Measurements from ENCODE around the gene RNF214.
A peak's percentile ranks its signal among the peaks of the same experiment; 100 is the strongest.
"Not testable (repeated sequence)": the region's sequence is repeated elsewhere in the genome, so short reads cannot be mapped to it uniquely, and the experiment has no call there.

RNF214 gene

DNA sequence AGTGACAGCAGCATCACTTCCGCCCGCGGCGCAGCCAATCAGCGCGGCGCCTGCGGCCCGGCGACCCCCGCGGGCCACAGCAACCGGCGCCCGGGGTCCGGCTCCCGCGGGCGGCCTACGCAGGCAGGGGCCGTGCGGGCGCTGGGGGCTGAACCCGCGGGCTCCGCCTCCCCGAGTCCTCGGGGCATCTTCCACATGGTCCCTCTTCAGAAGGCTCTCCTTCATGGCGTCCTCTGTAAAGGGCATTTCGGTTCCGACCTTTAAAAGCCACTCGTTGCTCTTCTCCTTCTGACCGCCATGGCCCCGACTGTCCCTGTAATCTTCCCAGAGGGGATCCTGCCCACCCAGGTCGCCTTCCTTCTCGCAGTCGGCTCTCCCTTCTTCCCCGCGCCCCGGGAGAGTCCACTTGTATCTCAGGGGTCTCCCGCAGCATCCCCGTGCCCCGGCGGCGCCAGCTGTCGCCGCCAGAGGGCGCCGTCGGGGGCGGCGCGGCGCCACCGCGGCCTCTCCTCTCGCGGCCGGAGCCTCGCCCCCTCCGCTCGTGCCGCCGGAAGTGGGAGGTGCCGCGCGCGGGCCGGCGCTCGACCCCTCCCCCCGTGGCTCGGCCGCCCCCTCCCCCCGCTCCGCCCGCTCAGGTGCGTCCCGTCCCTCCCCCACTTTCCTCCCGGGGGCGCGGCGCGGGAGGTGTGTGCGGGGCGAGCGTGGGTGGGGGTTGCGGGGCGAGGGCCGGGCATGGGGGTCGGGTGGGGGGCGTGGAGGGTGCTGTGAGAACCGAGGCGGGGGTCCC lies at the start of gene RNF214:
Gene RNF214 (plus strand): TSS at position 580 of the 787 bp plus-strand sequence. CDS start 1,602 bp downstream, outside the sequence.
- peaks cover 24 to 27% of the 10 kb centered on the region in 2 donors for H3K36me3 ChIP-seq (ENCODE audit: control insufficient read depth in 2 of 2, insufficient read depth in 2 of 2, low read length in 2 of 2)
- H3K4me3 ChIP-seq (ENCODE audit: low read length in 2 of 2): peak within 1 kb of the TSS; percentile 94 to 95
- peak within 1 kb of the TSS; percentile 97 to 100 for H3K9ac ChIP-seq (ENCODE audit: low read length in 2 of 2)
- H3K27me3 ChIP-seq (ENCODE audit: control insufficient read depth in 1 of 2, insufficient read depth in 2 of 2, low read length in 2 of 2): no peaks in the 10 kb centered on the region
- H3K9me3 ChIP-seq (ENCODE audit: control insufficient read depth in 2 of 2, low read length in 2 of 2): no peaks in the 10 kb centered on the region
- H3K27ac ChIP-seq (ENCODE audit: low read length): peak within 1 kb of the TSS; percentile 95
- H3K4me1 ChIP-seq (ENCODE audit: control insufficient read depth, insufficient read depth, low read length): peaks cover 28% of the 10 kb centered on the region

- not testable (repeated sequence) for H3K4me3 ChIP-seq (ENCODE audit: low read length in 2 of 2); H3K9ac ChIP-seq (ENCODE audit: low read length in 2 of 2); H3K9me3 ChIP-seq (ENCODE audit: control insufficient read depth in 2 of 2, low read length in 2 of 2); H3K27ac ChIP-seq (ENCODE audit: low read length); H3K27me3 ChIP-seq (ENCODE audit: control insufficient read depth in 1 of 2, insufficient read depth in 2 of 2, low read length in 2 of 2)
- Histone ChIP-seq H3K36me3 (ENCODE audit: control insufficient read depth in 2 of 2, insufficient read depth in 2 of 2, low read length in 2 of 2) (peaks cover 24 to 29% of the 10 kb centered on the region in 2 donors), H3K4me1 (ENCODE audit: control insufficient read depth, insufficient read depth, low read length) (peaks cover 36% of the 10 kb centered on the region)
These were observed 49.3 kb upstream of the RNF214 start for GRCh38 chr11:117183178-117183577.

DNA sequence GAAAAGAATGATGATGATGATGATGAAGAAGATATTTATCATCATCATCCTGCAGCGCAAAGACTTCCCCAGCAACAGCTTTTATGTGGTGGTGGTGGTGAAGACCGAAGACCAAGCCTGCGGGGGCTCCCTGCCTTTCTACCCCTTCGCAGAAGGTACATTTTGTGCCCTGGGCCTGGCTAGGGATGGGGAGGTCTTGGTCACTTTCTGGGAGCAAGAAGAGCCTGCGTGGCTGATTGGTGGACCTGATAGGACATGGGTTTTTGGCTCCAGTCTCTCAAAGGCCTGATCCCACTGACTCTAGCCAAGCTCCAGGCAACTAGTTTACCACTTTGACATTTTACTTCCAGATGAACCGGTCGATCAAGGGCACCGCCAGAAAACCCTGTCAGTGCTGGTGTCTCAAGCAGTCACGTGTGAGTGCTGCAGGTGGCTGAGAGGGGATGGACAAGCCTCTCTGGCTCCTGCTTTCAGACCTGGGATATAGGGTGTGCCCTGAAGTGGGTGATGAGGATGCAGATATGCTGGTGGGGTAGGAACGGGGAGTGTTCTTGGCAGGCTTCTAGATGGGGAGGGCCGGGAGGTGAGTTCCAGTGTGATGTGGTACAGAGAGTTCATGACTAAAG lies 48.6 kb upstream of the RNF214 start:
- Histone ChIP-seq H3K36me3 (ENCODE audit: control insufficient read depth in 2 of 2, insufficient read depth in 2 of 2, low read length in 2 of 2) (peaks cover 31 to 34% of the 10 kb centered on the region in 2 donors), H3K4me1 (ENCODE audit: control insufficient read depth, insufficient read depth, low read length) (peaks cover 32% of the 10 kb centered on the region), H3K9ac (ENCODE audit: low read length in 2 of 2) (no peak overlapping the region), H3K4me3 (ENCODE audit: low read length in 2 of 2) (no peak overlapping the region), H3K27ac (ENCODE audit: low read length) (no peak overlapping the region), H3K27me3 (ENCODE audit: control insufficient read depth in 1 of 2, insufficient read depth in 2 of 2, low read length in 2 of 2) (no peaks in the 10 kb centered on the region), H3K9me3 (ENCODE audit: control insufficient read depth in 2 of 2, low read length in 2 of 2) (no peaks in the 10 kb centered on the region)

- H3K4me3 ChIP-seq (ENCODE audit: low read length in 2 of 2): no peak overlapping the region
- no peaks in the 10 kb centered on the region for H3K9me3 ChIP-seq (ENCODE audit: control insufficient read depth in 2 of 2, low read length in 2 of 2)
- no peaks in the 10 kb centered on the region for H3K27me3 ChIP-seq (ENCODE audit: control insufficient read depth in 1 of 2, insufficient read depth in 2 of 2, low read length in 2 of 2)
- peaks cover 47 to 50% of the 10 kb centered on the region in 2 donors for H3K36me3 ChIP-seq (ENCODE audit: control insufficient read depth in 2 of 2, insufficient read depth in 2 of 2, low read length in 2 of 2)
- H3K4me1 ChIP-seq (ENCODE audit: control insufficient read depth, insufficient read depth, low read length): peaks cover 14% of the 10 kb centered on the region
- H3K27ac ChIP-seq (ENCODE audit: low read length): no peak overlapping the region
- peak overlapping the region in 1 of 2 donors; percentile 29 for H3K9ac ChIP-seq (ENCODE audit: low read length in 2 of 2)
These were observed 46.6 kb upstream of the RNF214 start for GRCh38 chr11:117185736-117186430.

DNA sequence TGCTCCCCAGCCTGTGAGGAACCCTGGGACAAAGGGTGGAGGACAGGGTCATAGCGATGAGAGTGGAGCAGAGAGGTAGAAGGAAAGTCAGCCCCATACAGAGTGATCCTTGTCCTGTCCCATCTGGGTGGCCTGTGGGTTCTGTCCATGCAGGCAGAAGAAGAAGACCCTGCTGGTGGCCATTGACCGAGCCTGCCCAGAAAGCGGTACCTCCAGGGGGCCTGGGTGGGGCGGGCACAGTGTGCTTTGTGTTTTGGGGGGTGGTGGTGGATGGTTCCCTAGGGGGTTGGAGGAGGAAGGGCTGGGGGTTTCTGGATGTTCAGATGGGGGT lies 46.1 kb upstream of the RNF214 start:
- H3K4me3 ChIP-seq (ENCODE audit: low read length in 2 of 2): no peak overlapping the region
- H3K36me3 ChIP-seq (ENCODE audit: control insufficient read depth in 2 of 2, insufficient read depth in 2 of 2, low read length in 2 of 2): peaks cover 48 to 50% of the 10 kb centered on the region in 2 donors
- H3K4me1 ChIP-seq (ENCODE audit: control insufficient read depth, insufficient read depth, low read length): peaks cover 9% of the 10 kb centered on the region
- H3K9ac ChIP-seq (ENCODE audit: low read length in 2 of 2): peak overlapping the region in 1 of 2 donors; percentile 29
- no peaks in the 10 kb centered on the region for H3K27me3 ChIP-seq (ENCODE audit: control insufficient read depth in 1 of 2, insufficient read depth in 2 of 2, low read length in 2 of 2)
- H3K27ac ChIP-seq (ENCODE audit: low read length): no peak overlapping the region
- no peaks in the 10 kb centered on the region for H3K9me3 ChIP-seq (ENCODE audit: control insufficient read depth in 2 of 2, low read length in 2 of 2)

DNA sequence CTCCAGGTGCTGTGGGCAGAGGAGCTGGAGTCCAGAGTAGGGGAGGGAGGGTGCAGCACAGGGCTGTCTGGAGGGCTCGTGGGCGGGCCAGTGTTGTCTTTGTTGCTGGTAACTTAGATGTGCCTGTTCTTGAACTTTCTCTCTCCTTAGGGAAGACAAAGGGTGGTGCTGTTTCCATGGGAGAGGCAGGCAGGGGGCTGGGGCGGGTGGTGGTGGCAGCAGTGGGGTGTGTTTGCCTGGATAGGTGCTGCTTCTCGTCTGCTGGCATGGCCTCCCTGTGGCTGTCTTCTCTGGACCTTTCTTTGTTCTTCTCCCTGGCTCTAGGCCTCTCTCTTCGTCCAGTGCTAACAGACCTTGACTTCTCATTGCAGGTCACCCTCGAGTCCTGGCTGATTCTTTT lies 45.5 kb upstream of the RNF214 start:
- H3K9me3 ChIP-seq (ENCODE audit: control insufficient read depth in 2 of 2, low read length in 2 of 2): no peaks in the 10 kb centered on the region
- H3K36me3 ChIP-seq (ENCODE audit: control insufficient read depth in 2 of 2, insufficient read depth in 2 of 2, low read length in 2 of 2): peaks cover 52 to 54% of the 10 kb centered on the region in 2 donors
- no peak overlapping the region for H3K27ac ChIP-seq (ENCODE audit: low read length)
- peaks cover 4% of the 10 kb centered on the region for H3K4me1 ChIP-seq (ENCODE audit: control insufficient read depth, insufficient read depth, low read length)
- H3K9ac ChIP-seq (ENCODE audit: low read length in 2 of 2): no peak overlapping the region
- no peak overlapping the region for H3K4me3 ChIP-seq (ENCODE audit: low read length in 2 of 2)
- no peaks in the 10 kb centered on the region for H3K27me3 ChIP-seq (ENCODE audit: control insufficient read depth in 1 of 2, insufficient read depth in 2 of 2, low read length in 2 of 2)

DNA sequence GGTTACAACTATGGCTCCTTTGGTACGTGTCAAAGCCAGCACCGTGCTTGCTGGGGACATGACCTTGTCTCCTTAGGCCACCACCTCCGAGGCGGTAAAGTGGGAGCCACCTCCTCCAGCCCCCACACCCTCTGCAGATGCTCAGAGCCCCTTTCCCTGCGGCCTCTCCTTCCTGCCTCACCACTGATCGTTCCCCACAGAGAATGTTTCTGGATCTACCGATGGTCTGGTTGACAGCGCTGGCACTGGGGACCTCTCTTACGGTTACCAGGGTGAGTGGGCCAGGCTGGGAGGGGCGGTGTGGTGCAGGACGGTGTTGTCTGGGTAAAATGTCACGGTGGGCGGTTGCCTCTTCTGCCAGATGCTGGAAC lies 45.1 kb upstream of the RNF214 start:
- Histone ChIP-seq H3K27ac (ENCODE audit: low read length) (no peak overlapping the region), H3K4me3 (ENCODE audit: low read length in 2 of 2) (no peak overlapping the region)

GRCh38 chr11:117187799-117188481 lies 44.5 kb upstream of the RNF214 start:
- H3K4me1 ChIP-seq (ENCODE audit: control insufficient read depth, insufficient read depth, low read length): peaks cover 4% of the 10 kb centered on the region
- no peaks in the 10 kb centered on the region for H3K9me3 ChIP-seq (ENCODE audit: control insufficient read depth in 2 of 2, low read length in 2 of 2)
- H3K36me3 ChIP-seq (ENCODE audit: control insufficient read depth in 2 of 2, insufficient read depth in 2 of 2, low read length in 2 of 2): peaks cover 51 to 56% of the 10 kb centered on the region in 2 donors
- no peak overlapping the region for H3K9ac ChIP-seq (ENCODE audit: low read length in 2 of 2)
- no peaks in the 10 kb centered on the region for H3K27me3 ChIP-seq (ENCODE audit: control insufficient read depth in 1 of 2, insufficient read depth in 2 of 2, low read length in 2 of 2)
- H3K4me3 ChIP-seq (ENCODE audit: low read length in 2 of 2): no peak overlapping the region
- H3K27ac ChIP-seq (ENCODE audit: low read length): no peak overlapping the region

More for the DNA sequence above, 45.1 kb upstream of the RNF214 start:
- Histone ChIP-seq H3K36me3 (ENCODE audit: control insufficient read depth in 2 of 2, insufficient read depth in 2 of 2, low read length in 2 of 2) (peaks cover 50 to 55% of the 10 kb centered on the region in 2 donors), H3K27me3 (ENCODE audit: control insufficient read depth in 1 of 2, insufficient read depth in 2 of 2, low read length in 2 of 2) (no peaks in the 10 kb centered on the region), H3K9me3 (ENCODE audit: control insufficient read depth in 2 of 2, low read length in 2 of 2) (no peaks in the 10 kb centered on the region), H3K9ac (ENCODE audit: low read length in 2 of 2) (no peak overlapping the region), H3K4me1 (ENCODE audit: control insufficient read depth, insufficient read depth, low read length) (peaks cover 4% of the 10 kb centered on the region)

GRCh38 chr11:117188620-117189081 lies 43.8 kb upstream of the RNF214 start:
- H3K36me3 ChIP-seq (ENCODE audit: control insufficient read depth in 2 of 2, insufficient read depth in 2 of 2, low read length in 2 of 2): peaks cover 57 to 59% of the 10 kb centered on the region in 2 donors
- no peaks in the 10 kb centered on the region for H3K9me3 ChIP-seq (ENCODE audit: control insufficient read depth in 2 of 2, low read length in 2 of 2)
- H3K4me1 ChIP-seq (ENCODE audit: control insufficient read depth, insufficient read depth, low read length): peaks cover 4% of the 10 kb centered on the region
- H3K27me3 ChIP-seq (ENCODE audit: control insufficient read depth in 1 of 2, insufficient read depth in 2 of 2, low read length in 2 of 2): no peaks in the 10 kb centered on the region
- H3K9ac ChIP-seq (ENCODE audit: low read length in 2 of 2): no peak overlapping the region
- H3K4me3 ChIP-seq (ENCODE audit: low read length in 2 of 2): no peak overlapping the region
- no peak overlapping the region for H3K27ac ChIP-seq (ENCODE audit: low read length)

DNA sequence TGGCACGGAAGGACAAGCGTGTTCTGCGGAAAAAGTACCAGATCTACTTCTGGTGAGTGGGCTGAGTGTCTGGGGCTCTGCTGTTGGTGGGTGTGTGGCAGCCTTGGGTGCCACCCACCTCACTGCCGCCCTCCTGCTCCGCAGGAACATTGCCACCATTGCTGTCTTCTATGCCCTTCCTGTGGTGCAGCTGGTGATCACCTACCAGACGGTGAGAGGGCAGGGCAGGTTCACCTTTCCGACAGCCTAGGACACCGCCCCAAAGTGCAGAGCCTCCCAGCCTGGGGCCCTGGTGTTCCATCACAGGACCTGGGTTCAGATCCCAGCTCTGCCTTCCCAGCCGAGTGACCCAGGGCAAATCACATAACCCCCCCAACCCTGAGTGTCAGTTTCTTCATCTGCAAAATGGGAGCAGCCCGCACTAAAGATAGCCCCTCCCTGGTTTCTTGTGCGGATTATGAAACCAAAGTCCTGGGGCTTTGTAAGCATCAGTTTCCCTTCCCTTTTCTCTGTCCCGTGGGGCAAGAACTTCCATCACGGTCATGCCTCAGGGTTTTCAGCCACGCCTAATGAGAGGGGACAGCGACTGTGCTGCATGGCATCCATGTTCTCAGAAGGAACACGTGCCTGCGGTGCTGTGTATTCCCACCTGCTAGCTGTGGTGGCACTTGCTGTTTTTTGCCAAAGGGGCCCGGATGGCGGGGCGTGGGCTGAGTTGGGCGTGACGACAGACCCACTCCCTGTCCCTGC lies 43.1 kb upstream of the RNF214 start:
- Histone ChIP-seq H3K9ac (ENCODE audit: low read length in 2 of 2) (no peak overlapping the region), H3K27ac (ENCODE audit: low read length) (peak overlapping the region; percentile 11), H3K27me3 (ENCODE audit: control insufficient read depth in 1 of 2, insufficient read depth in 2 of 2, low read length in 2 of 2) (no peaks in the 10 kb centered on the region), H3K36me3 (ENCODE audit: control insufficient read depth in 2 of 2, insufficient read depth in 2 of 2, low read length in 2 of 2) (peaks cover 54 to 58% of the 10 kb centered on the region in 2 donors), H3K4me1 (ENCODE audit: control insufficient read depth, insufficient read depth, low read length) (peaks cover 4% of the 10 kb centered on the region), H3K4me3 (ENCODE audit: low read length in 2 of 2) (no peak overlapping the region), H3K9me3 (ENCODE audit: control insufficient read depth in 2 of 2, low read length in 2 of 2) (no peaks in the 10 kb centered on the region)

Measured in stomach smooth muscle (tissue), 2 donors.